ENCODE measurements around the gene G6PC1.

DNA sequence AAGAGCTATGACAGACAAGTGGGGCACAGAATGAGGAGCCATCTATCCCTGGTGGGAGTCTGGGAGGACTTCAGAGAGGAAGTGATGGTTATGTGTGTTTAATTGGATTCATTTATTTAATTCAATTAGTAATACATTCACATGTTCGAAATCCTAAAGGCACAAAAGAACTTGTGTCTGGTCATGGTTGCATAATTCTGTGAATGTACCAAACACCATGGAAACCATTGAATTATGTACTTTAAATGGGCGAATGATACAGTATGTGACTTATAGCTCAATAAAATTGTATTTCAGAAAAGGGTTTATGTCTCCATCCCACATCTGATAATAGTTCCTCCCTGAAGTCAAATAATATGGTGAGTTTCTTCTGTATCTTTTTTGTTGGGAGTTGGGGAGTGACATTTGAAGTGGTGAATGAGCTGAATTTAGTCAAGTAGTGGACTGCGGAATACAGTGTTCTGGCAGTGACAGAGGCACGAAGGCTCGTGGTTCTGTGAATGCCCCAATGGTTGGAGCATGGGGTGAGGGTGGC is 19.8 kb upstream of the G6PC1 start:
- TF ChIP-seq CTCF (IDR thresholded peaks at IDR 0.05; ENCODE audit: insufficient read depth, low read length, poor library complexity, severe bottlenecking): no peak
- no peak for TF ChIP-seq EZH2phosphoT487 (conservative IDR thresholded peaks at IDR 0.05; ENCODE audit: low read length)
